ENCODE results near the gene PNMA6F. TPM values are rescaled to one million over a fixed set of nuclear protein-coding genes. Genes with fewer than 3 reads are reported as not detected.
"Not testable (repeated sequence)": the region's sequence is repeated elsewhere in the genome, so short reads cannot be mapped to it uniquely, and the experiment has no call there.

Gene PNMA6F
- total RNA-seq, 1 experiment from 2014 or later, result not detected

DNA sequence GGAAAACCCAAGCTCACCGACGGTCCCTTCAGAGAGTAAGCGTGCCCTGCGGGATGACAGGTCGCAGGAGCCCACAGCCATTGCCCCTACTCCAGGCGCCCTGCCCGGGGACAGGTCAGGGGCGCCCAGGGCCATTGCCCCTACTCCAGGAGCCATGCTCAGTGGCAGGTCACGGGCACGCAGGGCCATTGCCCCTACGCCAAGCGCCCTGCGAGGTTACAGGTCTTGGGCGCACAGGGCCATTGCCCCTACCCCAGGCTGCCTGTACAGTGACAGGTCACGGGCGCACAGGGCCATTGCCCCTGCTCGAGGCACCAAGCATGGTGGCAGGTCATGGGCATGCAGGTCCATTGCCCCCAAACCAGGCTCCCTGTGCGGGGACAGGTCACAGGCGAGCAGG, 49.5 kb downstream of the PNMA6F start:
- DNase-seq (ENCODE audit: low read depth in 1 of 2, low spot score in 2 of 2); H3K27ac ChIP-seq; H3K27me3 ChIP-seq (replicated peaks); H3K4me3 ChIP-seq; H3K4me1 ChIP-seq (replicated peaks); H3K9me3 ChIP-seq (replicated peaks); H3K36me3 ChIP-seq: not testable (repeated sequence)

Other genes starting within 250 kb of the PNMA6F start
- gene PNMA6A, start 249.3 kb downstream of the PNMA6F start, total RNA-seq (2014; rRNA removed; shearing (Covaris generic)), result not detected in 2 replicates
- gene MAGEA1, start 142.5 kb downstream of the PNMA6F start, total RNA-seq (2014; rRNA removed; shearing (Covaris generic)), result not detected in 2 replicates
- 4.4 and 8.9 TPM in 2 replicates for gene ZNF275, start 12.4 kb upstream of the PNMA6F start, total RNA-seq (2014; rRNA removed; shearing (Covaris generic))
- not detected in 2 replicates for gene PNMA6E, start 79.6 kb upstream of the PNMA6F start, total RNA-seq (2014; rRNA removed; shearing (Covaris generic))
- not detected in 2 replicates for gene ZFP92, start 89.7 kb upstream of the PNMA6F start, total RNA-seq (2014; rRNA removed; shearing (Covaris generic))
- gene TREX2, start 124.3 kb upstream of the PNMA6F start, total RNA-seq (2014; rRNA removed; shearing (Covaris generic)), result 0.39 TPM in 1 of 2 replicates, not detected in the other
- gene HAUS7, start 148.8 kb upstream of the PNMA6F start, total RNA-seq (2014; rRNA removed; shearing (Covaris generic)), result 34.2 and 37.5 TPM in 2 replicates
- gene BGN, start 173.2 kb upstream of the PNMA6F start, total RNA-seq (2014; rRNA removed; shearing (Covaris generic)), result 0.08 TPM in 1 of 2 replicates, not detected in the other
- gene ATP2B3, start 195.9 kb upstream of the PNMA6F start, total RNA-seq (2014; rRNA removed; shearing (Covaris generic)), result not detected in 2 replicates

Data from SJSA1 (cell line).